CD14-positive monocyte (primary cell): Measurements from ENCODE around the gene ITIH1. TPM values are rescaled to one million over a fixed set of nuclear protein-coding genes. Genes with fewer than 3 reads are reported as not detected.

Source experiments
- DNase-seq, 3 donors: peaks; one replicate each; pipeline ENCODE4 v3.0.0-alpha.2; 2011 to 2022
- H2AFZ ChIP-seq: 2 replicates; pipeline ENCODE4 v1.6.0; 2012; ENCODE audit warnings: mild to moderate bottlenecking, low read depth, low read length, inconsistent platforms; ENCODE audit not compliant: insufficient read depth, poor library complexity, severe bottlenecking
- H3K27ac ChIP-seq, 2 donors: 1 replicate in 1 of 2; 2 replicates in 1 of 2; pipeline ENCODE4 v1.5.1; 2012 to 2013; ENCODE audit warnings: low read length in 2 of 2, control low read depth in 1 of 2, inconsistent platforms in 1 of 2, low read depth in 1 of 2, mild to moderate bottlenecking in 1 of 2
- H3K27me3 ChIP-seq, 2 donors: one replicate each; pipeline versions ENCODE4 v1.6.0 to v1.6.1; 2011 to 2013; ENCODE audit warnings: low read length in 2 of 2; ENCODE audit not compliant: control insufficient read depth in 2 of 2, insufficient read depth in 2 of 2
- H3K36me3 ChIP-seq, 2 donors: replicated peaks in 1 of 2; 1 replicate in 1 of 2; 2 replicates in 1 of 2; pipeline versions ENCODE4 v1.5.1 to v1.6.1; 2012 to 2013; ENCODE audit warnings: low read length in 2 of 2, control low read depth in 1 of 2, inconsistent platforms in 1 of 2, mild to moderate bottlenecking in 1 of 2; ENCODE audit not compliant: insufficient read depth in 2 of 2, control insufficient read depth in 1 of 2
- H3K4me1 ChIP-seq, 2 donors: 1 replicate in 1 of 2; 2 replicates in 1 of 2; pipeline versions ENCODE4 v1.5.1 to v1.6.1; 2012 to 2013; ENCODE audit warnings: low read length in 2 of 2, control low read depth in 1 of 2, inconsistent platforms in 1 of 2, mild to moderate bottlenecking in 1 of 2, moderate library complexity in 1 of 2; ENCODE audit not compliant: insufficient read depth in 2 of 2, control insufficient read depth in 1 of 2
- H3K4me2 ChIP-seq: replicated peaks from 2 replicates; pipeline ENCODE3; 2012; ENCODE audit warnings: low read length, moderate library complexity, mild to moderate bottlenecking; ENCODE audit not compliant: poor library complexity, severe bottlenecking; ENCODE audit errors: extremely low read depth
- H3K4me3 ChIP-seq, 3 experiments: fragments of 200-600 bp in 1 of 3; sonication (generic) in 1 of 3; replicated peaks in 1 of 3; 1 replicate in 2 of 3; 2 replicates in 1 of 3; pipeline ENCODE4 v1.5.1; 2011 to 2013; ENCODE audit warnings: low read length in 3 of 3, mild to moderate bottlenecking in 3 of 3, control low read depth in 2 of 3, low read depth in 2 of 3, inconsistent platforms in 1 of 3, moderate library complexity in 1 of 3
- H3K79me2 ChIP-seq: 2 replicates; pipeline ENCODE4 v1.6.0; 2012; ENCODE audit warnings: mild to moderate bottlenecking, control low read depth, inconsistent platforms, low read length, moderate library complexity; ENCODE audit not compliant: insufficient read depth
- H3K9ac ChIP-seq: 2 replicates; pipeline ENCODE4 v1.6.0; 2017; ENCODE audit warnings: low read length, mild to moderate bottlenecking; ENCODE audit not compliant: insufficient read depth, poor library complexity, severe bottlenecking
- H3K9me3 ChIP-seq, 2 donors: replicated peaks in 1 of 2; 1 replicate in 1 of 2; 2 replicates in 1 of 2; pipeline versions ENCODE4 v1.5.1 to v1.6.1; 2012 to 2013; ENCODE audit warnings: low read length in 2 of 2, control low read depth in 1 of 2; ENCODE audit not compliant: control insufficient read depth in 1 of 2, insufficient read depth in 1 of 2
- H4K20me1 ChIP-seq: 2 replicates; pipeline ENCODE4 v1.6.0; 2012; ENCODE audit warnings: mild to moderate bottlenecking, low read length, control low read depth, moderate library complexity; ENCODE audit not compliant: insufficient read depth
- H3K27ac Mint-ChIP-seq, 7 donors: one replicate each; pipeline ENCODE4 v1.8.0; 2020; ENCODE audit warnings: mild to moderate bottlenecking in 7 of 7, mixed read lengths in 7 of 7, moderate library complexity in 6 of 7, inconsistent platforms in 2 of 7
- H3K27me3 Mint-ChIP-seq, 3 donors: one replicate each; pipeline ENCODE4 v1.8.0; 2021 to 2022; ENCODE audit warnings: low read depth in 3 of 3, mild to moderate bottlenecking in 3 of 3, mixed read lengths in 3 of 3, moderate library complexity in 3 of 3, inconsistent platforms in 1 of 3
- H3K36me3 Mint-ChIP-seq, 2 donors: one replicate each; pipeline ENCODE4 v1.8.0; 2020; ENCODE audit warnings: mixed read lengths in 2 of 2, inconsistent platforms in 1 of 2, mild to moderate bottlenecking in 1 of 2
- H3K4me1 Mint-ChIP-seq: one replicate; pipeline ENCODE4 v1.8.0; 2020; ENCODE audit warnings: mild to moderate bottlenecking, mixed read lengths
- H3K4me3 Mint-ChIP-seq, 2 donors: one replicate each; pipeline ENCODE4 v1.8.0; 2020; ENCODE audit warnings: mild to moderate bottlenecking in 2 of 2, mixed read lengths in 2 of 2, moderate library complexity in 1 of 2
- H3K9me3 Mint-ChIP-seq, 7 donors: one replicate each; pipeline ENCODE4 v1.8.0; 2020 to 2022; ENCODE audit warnings: mixed read lengths in 7 of 7, mild to moderate bottlenecking in 6 of 7, moderate library complexity in 6 of 7, inconsistent platforms in 2 of 7
- CTCF ChIP-seq: fragments of 200-600 bp; IDR thresholded peaks from one replicate; pipeline ENCODE4 v1.8.0; 2022; ENCODE audit warnings: antibody characterized with exemption, mild to moderate bottlenecking
- WGBS: methylation state at CpG from one replicate; pipeline ENCODE4 v1.1.5; 2013; ENCODE audit warnings: missing lambda C conversion rate; ENCODE audit not compliant: insufficient coverage; 5-methylcytosine and 5-hydroxymethylcytosine counted together
- intact Hi-C, 2 donors: fragments of 100-400 bp; cut with micrococcal nuclease; formaldehyde crosslinking; loops; one replicate each; pipeline versions ENCODE4 v1.15.0 to v1.15.1; 2023
- polyA plus RNA-seq, 3 donors: library from polyadenylated mRNA; depleted of rRNA in 1 of 3; unstranded in 2 of 3; stranded (reverse) in 1 of 3; fragments of 300-500 nt in 2 of 3; fragments of >200 nt in 1 of 3; fragmentation: Illumina TruSeq in 2 of 3; gene quantifications; 1 replicate in 2 of 3; 2 replicates in 1 of 3; pipeline ENCODE4 v1.2.3, GENCODE V29; 2012 to 2021

The ITIH1 gene
- polyA plus RNA-seq, 3 donors = 0.75 to 4.4 (median 1.3) TPM

GRCh38 chr3:52813810-52814209 is 36.4 kb downstream of the ITIH1 start:
- Histone ChIP-seq H3K79me2 (no peaks in the 10 kb centered on the region), H2AFZ (no peak overlapping the region), H3K9me3 (no peaks in the 10 kb centered on the region), H3K27me3 (no peaks in the 10 kb centered on the region), H3K4me3 (no peak overlapping the region), H3K4me1 (no peaks in the 10 kb centered on the region), H3K9ac (no peak overlapping the region), H4K20me1 (no peaks in the 10 kb centered on the region), H3K36me3 (no peaks in the 10 kb centered on the region), H3K27ac (no peak overlapping the region), H3K4me2 (no peak overlapping the region)
- 91% methylated on average over 7 of the region's 8 CpGs for WGBS
- DNase-seq = no peak
- peaks cover 5% of the 10 kb centered on the region for H3K4me1 Mint-ChIP-seq
- intact Hi-C loops = no loop called here
- H3K4me3 Mint-ChIP-seq = no peak overlapping the region
- H3K27me3 Mint-ChIP-seq = peaks cover 0 to 5% (median 2%) of the 10 kb centered on the region in 3 donors
- no peaks in the 10 kb centered on the region for H3K9me3 Mint-ChIP-seq
- H3K27ac Mint-ChIP-seq = no peak overlapping the region
- H3K36me3 Mint-ChIP-seq = no peaks in the 10 kb centered on the region
- TF ChIP-seq CTCF = no peak

- Mint-ChIP-seq H3K9me3 (no peaks in the 10 kb centered on the region), H3K4me3 (no peak overlapping the region), H3K27me3 (peaks cover 0 to 5% (median 2%) of the 10 kb centered on the region in 3 donors), H3K36me3 (peaks cover 4 to 11% of the 10 kb centered on the region in 2 donors), H3K4me1 (no peaks in the 10 kb centered on the region), H3K27ac (no peak overlapping the region)
- Histone ChIP-seq H3K36me3 (peaks cover 0 to 9% of the 10 kb centered on the region in 2 donors), H3K4me3 (no peak overlapping the region), H3K9me3 (no peaks in the 10 kb centered on the region), H3K9ac (no peak overlapping the region), H3K27me3 (no peaks in the 10 kb centered on the region), H3K79me2 (no peaks in the 10 kb centered on the region), H3K4me2 (no peak overlapping the region), H3K27ac (no peak overlapping the region), H4K20me1 (no peaks in the 10 kb centered on the region), H3K4me1 (no peaks in the 10 kb centered on the region), H2AFZ (no peak overlapping the region)
- no peak for DNase-seq
- TF ChIP-seq CTCF = no peak
- intact Hi-C loops = no loop called here
- 100% methylated on average over 3 of the region's 6 CpGs for WGBS
Observed at GRCh38 chr3:52816199-52816598, 38.8 kb downstream of the ITIH1 start.
